ACHN (cell line): ENCODE data around the gene CBFA2T2.
A peak's percentile ranks its signal among the peaks of the same experiment; 100 is the strongest.
"Not testable (repeated sequence)": the region's sequence is repeated elsewhere in the genome, so short reads cannot be mapped to it uniquely, and the experiment has no call there.

Experiments used
- DNase-seq: peaks from one replicate; pipeline ENCODE4 v3.0.0-alpha.2; 2015
- in situ Hi-C: cut with HindIII; loops from 2 replicates; pipeline ENCODE4 v1.10.0; 2017; ENCODE audit warnings: low sequenced_read_pairs, low pct_ligation_motif_present, low pct_unique_long_range_greater_than_20kb

The CBFA2T2 gene

DNA sequence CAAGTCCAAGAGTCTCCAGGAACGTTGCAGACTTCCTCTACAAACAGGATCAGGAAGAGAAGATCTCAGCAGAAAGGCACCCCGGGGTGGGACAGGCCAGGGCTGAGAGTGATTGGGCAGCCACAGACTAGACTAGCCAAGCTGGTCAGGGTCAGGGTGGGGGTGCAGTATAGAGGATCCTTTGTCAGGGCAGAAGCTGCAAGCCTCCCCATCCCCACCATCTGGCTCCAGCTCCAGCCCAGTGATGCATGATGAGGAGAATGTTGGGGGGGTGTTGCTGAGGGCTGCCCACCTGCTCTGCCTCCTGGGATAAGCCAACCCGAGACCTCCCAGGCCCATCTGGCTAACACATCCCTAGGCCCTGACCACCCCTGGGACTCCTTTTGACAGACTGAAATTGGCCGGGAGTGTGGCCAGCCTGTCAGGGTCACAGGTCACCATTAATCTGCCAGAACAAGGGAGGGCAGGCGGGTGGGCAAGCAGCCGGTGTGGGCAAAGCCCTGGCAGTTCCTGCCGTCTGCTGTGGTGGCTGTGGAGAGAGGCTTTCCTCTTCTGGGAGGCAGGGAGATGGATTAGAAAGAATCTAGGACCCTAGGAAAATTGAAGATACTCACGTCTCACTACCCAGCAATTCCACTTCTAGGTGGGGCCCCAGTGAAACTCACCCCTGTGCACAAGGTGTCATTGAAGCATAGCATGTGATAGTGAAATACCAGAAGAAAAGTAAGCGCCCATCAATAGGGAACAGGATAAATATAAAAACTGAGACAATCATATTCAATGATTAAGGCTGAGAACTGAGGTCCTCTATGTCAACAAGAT lies 24.2 kb upstream of the CBFA2T2 start:
- in situ Hi-C loops: no loop called here
- no peak for DNase-seq

DNA sequence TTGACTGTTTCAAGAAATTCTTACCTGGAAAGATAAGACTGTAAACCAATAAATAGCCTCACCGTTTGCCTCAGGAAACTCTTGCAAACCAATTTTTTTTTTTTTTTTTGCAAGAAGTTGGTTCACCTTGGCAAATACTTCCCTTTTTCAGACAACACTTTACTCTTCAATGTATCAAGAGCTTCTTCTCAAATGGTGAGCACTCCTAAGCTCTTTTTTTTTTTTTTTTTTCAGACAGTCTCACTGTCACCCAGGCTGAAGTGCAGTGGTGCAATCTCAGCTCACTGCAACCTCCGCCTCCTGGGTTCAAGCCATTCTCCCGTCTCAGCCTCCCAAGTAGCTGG lies 23.6 kb upstream of the CBFA2T2 start:
- in situ Hi-C loops: no loop called here
- no peak for DNase-seq

DNA sequence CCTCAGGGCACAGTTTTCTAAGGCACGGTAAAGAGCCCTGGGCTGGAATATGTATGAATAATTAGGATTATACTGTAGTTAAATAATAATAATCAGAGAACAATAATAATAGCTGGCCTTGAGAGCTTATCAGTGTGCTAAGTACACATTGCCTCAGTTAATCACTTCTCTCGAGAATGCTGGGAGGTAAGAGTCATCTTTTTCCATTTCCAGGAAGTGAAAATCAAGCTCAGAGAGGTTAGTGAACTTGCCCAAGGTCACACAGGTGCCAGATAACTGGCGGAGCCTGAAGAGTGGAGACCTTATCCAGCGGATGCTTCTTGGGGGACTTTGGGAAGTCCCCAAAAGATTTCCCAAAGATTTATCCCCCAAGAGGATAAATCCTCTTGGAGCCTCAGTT lies 19.4 kb upstream of the CBFA2T2 start:
- in situ Hi-C loops: no loop called here

DNA sequence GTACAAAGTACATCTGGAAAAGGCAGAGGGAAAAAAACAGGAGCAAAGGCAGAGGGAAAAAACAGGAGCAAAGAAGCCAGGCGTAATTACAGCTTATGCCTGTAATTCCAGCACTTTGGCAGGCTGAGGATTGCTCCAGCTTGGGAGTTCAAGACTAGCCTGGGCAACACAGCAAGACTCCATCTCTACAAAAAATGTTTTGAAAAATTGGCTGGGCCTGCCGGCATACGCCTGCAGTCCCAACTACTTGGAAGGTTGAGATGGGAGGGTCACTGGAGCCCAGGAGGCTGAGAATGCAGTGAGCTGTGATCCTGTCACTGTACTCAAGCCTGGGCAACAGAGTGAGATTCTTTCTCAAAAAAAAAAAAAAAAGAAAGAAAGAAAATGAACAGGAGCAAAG lies 19.0 kb upstream of the CBFA2T2 start:
- DNase-seq: no peak
- in situ Hi-C loops: no loop called here

More for the DNA sequence above, 19.4 kb upstream of the CBFA2T2 start:
- DNase-seq: no peak

DNA sequence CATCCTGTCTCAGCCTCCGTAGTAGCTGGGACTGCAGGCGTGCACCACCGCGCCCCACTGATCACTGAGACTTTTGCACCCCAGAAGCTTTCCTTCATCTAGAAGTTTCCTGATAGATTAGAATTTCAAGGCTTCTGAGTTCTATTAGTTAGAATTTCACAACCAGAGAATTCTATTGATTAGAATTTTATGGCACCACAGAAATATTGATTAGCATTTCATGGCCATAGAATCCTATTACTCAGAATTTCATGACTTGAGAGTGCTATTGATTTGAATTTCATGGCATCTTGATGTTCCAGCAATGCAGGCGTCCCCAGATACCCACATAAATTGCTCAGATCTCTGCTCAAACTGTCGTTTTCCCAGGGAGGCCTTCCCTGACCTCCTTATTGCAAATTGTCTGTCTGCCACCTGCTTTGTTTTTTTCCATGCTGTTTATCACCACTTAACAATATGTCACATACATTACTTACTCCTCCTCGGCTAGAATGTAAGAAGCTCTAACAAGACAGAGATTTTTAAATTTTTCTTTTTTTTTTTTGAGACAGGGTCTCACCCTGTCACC lies 16.9 kb upstream of the CBFA2T2 start:
- DNase-seq: no peak
- in situ Hi-C loops: no loop called here

DNA sequence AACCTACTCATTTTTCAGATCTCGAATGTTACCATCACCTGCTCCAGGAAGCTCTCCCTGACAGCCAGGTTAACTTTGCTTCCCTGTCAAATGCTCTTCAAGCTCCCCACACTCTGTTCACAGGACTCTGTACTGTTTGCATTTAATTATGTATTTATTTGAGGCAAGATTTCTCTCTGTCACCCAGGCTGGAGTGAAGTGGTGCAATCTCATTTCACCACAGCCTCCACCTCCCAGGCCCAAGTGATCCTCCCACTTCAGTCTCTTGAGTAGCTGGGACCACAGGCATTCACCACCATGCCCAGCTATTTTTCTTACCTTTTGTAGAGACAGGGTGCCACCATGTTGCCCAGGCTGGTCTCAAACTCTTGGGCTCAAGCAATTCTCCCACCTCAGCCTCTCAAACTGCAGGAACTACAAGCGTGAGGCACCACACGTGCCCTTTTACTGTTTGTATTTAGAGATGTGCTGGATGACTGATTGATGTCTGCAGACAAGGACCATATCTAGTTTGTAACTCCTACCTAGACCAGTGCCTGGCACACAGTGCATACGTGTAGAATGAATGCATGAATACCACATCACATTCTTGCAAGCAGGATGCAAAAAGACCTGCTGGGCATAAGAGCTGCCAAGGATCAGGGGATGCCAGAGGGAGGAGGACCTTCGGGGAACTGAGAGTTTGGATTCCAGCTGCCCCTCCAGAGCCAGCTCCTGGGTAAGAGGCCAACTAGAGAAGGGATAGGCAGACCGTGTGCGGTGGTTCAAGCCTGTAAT lies 15.6 kb upstream of the CBFA2T2 start:
- in situ Hi-C loops: no loop called here
- DNase-seq: no peak

DNA sequence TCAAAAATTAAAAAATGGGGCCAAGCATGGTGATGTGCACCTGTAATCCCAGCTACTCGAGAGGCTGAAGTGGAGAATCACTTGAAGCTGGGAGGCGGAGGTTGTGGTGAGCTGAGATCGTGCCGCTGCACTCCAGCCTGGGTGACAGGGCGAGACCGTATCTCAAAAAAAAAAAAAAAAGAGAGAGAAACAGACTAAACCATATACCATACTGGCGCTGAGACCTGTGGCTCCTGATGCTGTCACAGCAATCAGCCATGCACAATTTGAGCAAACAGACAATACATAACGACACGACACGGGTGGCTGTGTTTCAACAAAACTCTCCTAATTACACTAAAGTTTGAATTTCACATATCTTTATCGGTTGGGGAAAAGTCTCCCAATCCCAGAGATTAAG lies 14.9 kb upstream of the CBFA2T2 start:
- in situ Hi-C loops: no loop called here
- no peak for DNase-seq

DNA sequence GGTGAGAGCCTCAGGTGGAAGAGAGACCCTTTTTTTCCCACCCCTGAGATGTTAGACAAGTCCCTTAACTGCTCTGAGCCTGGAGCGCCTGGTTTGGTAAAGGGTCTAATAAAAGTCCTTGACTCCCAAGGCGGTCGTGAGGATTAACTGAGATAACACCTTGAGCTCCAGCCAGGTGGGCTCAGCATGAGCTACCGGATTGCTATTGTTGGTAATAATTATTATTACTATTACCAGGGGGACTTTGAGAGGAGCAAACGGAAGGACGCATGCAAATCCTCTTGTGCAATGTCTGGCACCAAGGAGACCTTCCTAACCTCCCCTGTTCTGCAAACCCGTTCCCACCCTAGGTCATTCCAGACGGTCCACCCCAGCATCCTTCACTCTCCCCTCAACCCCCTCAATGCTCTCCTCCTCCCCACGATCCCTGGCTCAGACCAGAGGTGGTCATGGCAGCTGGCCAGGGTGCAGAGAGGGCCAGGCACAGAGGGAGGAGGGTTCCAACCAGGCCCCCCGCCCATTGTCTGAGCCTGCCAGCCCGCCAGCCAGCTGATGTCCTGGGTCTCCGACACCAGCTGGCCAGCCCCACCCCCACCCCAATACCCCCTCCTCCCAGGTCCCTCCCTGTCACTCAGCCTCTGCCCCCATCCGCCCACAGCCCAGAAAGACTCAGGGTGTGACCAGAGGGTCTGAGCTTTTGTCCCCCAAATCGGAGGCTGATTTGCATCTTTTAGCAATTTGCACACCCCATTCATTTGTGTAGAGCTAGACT lies 14.3 kb upstream of the CBFA2T2 start:
- in situ Hi-C loops: no loop called here
- DNase-seq: no peak

DNA sequence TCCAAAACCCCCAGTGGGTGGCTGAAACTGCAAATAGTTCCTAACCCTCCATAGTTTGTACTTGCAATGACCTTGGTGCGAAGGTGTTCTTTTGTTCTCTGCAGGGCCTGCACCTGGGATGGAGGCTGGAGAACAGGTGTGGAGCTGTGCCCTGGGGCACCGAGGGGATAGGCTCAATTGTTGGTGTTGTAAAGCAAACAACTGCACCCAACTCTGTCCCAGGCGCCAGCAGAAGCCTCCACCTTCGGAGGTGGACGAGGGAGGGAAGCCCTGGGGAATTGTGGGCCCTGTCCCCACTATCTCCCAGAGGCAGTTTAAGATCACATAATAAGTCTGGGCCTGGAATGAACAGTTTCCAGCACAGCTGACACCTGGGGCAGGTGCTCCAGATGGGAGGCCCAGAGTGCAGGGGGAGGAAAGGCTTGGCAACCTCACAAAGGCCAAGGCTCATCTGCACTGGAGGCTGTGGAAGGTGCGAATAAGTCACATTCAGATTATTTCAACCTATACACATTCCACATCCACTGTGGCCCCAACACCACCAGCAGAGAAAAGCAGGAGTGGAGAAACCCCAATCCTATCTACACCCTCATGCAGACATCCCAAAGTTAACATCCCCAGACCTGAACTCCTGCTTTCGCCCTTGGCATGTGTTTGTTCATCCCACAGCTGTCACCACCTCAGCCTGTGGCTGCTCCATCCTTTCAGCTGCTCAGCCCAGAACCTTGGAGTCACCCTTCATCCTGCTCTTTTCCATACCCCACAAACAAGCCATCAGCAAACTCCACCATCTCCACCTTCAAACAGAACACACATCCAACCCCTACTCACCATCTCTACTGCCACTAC lies 12.3 kb upstream of the CBFA2T2 start:
- DNase-seq: no peak
- in situ Hi-C loops: no loop called here

DNA sequence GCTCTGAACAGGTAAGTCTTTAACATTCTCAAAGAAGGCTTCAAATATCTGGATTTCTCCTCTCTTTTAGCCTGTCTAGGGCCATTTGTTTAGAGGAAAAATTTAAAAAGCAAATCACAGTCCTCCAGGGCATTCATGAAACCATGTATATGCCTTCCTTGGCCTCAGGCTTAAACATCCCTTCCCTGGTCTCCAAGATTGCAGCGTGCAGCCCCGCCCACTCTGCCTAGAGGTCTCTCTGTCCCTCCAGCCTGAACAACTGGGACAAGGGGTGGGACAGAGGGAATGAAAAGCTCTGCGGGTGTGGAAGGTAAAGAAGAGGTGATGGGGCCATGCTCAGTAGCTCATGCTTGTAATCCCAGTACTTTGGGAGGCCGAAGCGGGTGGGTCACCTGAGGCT lies 9.8 kb upstream of the CBFA2T2 start:
- no peak for DNase-seq
- in situ Hi-C loops: no loop called here

DNA sequence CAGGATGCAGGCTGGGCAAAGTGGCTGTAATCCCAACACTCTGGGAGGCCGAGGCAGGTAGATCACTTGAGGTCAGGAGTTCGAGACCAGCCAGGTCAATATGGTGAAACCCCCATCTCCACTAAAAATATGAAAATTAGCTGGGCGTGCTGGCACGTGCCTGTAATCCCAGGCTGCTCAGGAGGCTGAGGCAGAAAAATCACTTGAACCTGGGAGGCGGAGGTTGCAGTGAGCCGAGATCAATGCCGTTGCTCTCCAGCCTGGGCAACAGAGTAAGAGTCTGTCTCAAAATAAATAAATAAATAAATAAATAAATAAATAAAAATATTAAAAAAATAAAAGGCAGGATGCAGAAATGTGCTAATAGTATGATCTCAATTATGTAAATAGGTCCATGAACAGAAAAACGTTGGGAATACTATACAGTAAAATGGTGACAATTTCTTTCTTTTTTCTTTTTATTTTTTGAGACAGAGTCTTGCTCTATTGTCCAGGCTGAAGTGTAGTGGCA lies 8.4 kb upstream of the CBFA2T2 start:
- DNase-seq: no peak
- in situ Hi-C loops: no loop called here

DNA sequence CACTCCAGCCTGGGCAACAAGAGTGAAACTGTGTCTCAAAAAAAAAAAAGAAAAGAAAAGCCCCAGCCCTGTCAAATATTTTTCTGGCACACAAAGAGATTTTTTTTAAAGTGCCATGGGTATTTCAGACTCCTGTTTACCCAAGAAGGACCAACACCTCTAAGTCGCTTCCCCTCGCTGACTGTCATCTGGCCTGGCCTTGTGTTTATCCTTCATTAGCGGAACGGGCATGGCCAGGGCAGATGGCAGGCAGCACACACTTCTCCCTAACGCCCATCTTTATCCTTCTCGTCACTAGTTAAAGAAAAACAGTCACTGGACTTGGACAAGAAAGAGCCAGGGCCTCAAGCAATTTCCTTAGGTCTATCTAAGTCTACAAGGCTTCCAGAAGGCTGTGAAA lies 7.3 kb upstream of the CBFA2T2 start:
- DNase-seq: no peak

DNA sequence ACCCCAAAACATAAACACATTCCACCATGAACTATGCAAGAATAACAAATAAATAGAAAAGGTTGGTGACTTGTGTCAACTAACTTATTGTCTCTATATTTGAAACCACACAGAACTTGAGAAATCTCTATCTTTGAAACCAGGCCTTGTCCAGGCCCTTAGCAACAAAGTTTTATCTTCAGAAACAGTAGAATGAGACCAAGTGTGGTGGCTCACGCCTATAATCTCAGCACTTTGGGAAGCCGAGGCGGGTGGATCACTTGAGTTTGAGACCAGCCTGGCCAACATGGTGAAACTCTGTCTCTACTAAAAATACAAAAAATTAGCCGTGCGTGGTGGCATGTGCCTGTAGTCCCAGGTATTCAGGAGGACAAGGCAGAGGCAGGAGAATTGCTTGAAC lies 6.7 kb upstream of the CBFA2T2 start:
- in situ Hi-C loops, DNase-seq: not testable (repeated sequence)

More for the DNA sequence above, 7.3 kb upstream of the CBFA2T2 start:
- in situ Hi-C loops: no loop called here

DNA sequence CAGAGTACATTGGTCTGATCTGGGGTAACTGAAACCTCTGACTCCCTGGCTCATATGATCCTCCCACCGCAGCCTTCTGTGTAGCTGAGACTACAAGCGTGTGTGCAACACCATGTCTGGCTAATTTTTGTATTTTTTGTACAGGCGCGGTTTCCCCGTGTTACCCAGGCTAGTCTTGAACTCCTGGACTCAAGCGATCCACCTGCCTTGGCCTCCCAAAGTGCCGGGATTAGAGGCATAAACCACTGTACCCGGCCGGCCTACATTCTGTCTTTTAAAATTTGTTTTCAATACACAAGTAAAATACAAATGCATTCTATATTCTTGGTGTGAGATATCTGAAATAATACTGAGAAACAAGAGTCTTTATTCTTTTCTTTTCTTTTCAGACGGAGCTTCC lies 1.7 kb upstream of the CBFA2T2 start:
- in situ Hi-C loops: no loop called here
- no peak for DNase-seq

DNA sequence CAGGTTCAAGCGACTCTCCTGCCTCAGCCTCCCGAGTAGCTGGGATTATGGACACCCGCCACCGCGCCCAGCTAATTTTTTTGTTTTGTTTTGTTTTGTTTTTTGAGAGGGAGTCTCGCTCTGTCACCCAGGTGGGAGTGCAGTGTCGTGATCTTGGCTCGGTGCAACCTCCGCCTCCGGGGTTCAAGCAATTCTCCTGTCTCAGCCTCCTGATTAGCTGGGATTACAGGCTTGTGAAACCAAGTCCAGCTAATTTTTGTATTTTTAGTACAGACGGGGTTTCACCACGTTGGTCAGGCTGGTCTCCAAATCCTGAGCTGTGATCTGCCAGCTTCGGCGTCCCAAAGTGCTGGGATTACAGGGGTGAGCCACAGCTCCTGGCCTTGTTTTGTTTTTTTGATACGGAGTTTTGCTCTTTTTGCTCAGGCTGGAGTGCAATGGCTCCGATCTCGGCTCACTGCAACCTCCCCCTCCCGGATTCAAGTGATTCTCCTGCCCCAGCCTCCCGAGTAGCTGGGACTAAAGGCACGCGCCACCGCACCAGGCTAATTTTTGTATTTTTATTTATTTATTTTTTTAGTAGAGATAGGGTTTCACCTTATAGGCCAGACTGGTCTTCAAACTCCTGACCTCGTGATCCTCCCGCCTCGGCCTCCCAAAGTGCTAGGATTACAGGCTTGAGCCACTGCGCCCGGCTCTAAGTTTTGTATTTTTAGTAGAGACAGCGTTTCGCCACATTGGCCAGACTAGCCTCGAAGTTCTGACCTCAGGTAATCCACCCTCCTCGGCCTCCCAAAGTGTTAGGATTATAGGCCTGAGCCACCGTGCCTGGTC lies 1.0 kb upstream of the CBFA2T2 start:
- DNase-seq, in situ Hi-C loops: not testable (repeated sequence)

DNA sequence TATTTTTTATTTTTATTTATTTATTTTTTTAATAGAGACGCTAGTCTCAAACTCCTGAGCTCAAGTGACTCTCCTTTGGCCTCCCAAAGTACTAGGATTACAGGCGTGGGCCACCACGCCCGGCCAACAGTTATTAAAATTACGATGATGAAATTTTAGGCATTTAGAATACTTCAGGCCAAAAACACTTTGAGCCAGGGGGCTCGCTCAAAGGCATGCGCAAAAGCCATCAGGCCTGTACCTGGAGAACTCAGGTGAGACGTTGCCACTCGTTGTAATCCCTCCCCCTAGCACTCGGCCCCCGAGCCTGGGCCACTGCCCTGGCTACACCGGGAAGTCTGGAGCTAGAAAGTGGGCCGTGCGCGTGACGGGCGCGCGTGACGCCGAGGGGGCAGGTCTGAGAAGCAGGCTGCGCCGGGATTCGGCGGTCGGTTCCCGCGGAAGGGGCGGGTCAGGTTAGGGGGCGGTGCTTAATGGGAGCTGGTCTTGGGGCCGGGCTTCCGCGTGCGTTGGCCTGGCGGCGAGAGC lies 337 bp upstream of the CBFA2T2 start:
- DNase-seq: peak; percentile 95
- in situ Hi-C loops: no loop called here
